Right lobe of liver (tissue), 6 donors: ENCODE data around the gene EPHA4. TPM values are rescaled to one million over a fixed set of nuclear protein-coding genes. Genes with fewer than 3 reads are reported as not detected.

Experiments
- ATAC-seq, 4 donors: fragments of 200-7000 bp; cut with Tn5 transposase; one replicate each; pipeline ENCODE4 v1.9.1; 2020; ENCODE audit warnings: mild to moderate bottlenecking in 4 of 4, moderate library complexity in 4 of 4
- DNase-seq, 3 donors: peaks; one replicate each; pipeline ENCODE4 v3.0.0-alpha.2; 2020
- H3K27ac ChIP-seq, 3 donors: fragments of 200-600 bp; one replicate each; pipeline ENCODE4 v1.8.0; 2022
- H3K27me3 ChIP-seq, 2 donors: fragments of 200-600 bp; one replicate each; pipeline ENCODE4 v1.8.0; 2022
- H3K36me3 ChIP-seq, 4 donors: fragments of 200-600 bp; sonication (generic) in 1 of 4; one replicate each; pipeline versions ENCODE4 v1.5.1 to v1.8.0; 2017 to 2022; ENCODE audit warnings: control low read depth in 1 of 4
- H3K4me1 ChIP-seq, 4 donors: fragments of 200-600 bp; sonication (generic) in 1 of 4; one replicate each; pipeline versions ENCODE4 v1.5.1 to v1.8.0; 2017 to 2022; ENCODE audit warnings: control low read depth in 1 of 4
- H3K4me3 ChIP-seq, 3 donors: fragments of 200-600 bp; one replicate each; pipeline ENCODE4 v1.8.0; 2022
- H3K9me3 ChIP-seq, 4 donors: fragments of 200-600 bp; sonication (generic) in 1 of 4; one replicate each; pipeline versions ENCODE4 v1.5.1 to v1.8.0; 2017 to 2022; ENCODE audit warnings: control low read depth in 1 of 4
- POLR2A ChIP-seq: fragments of 450-650 bp; IDR thresholded peaks from one replicate; pipeline ENCODE4 v1.6.1; 2017; ENCODE audit warnings: antibody characterized with exemption, mild to moderate bottlenecking
- WGBS: methylation state at CpG from one replicate; pipeline ENCODE4 v1.1.6; 2018; ENCODE audit warnings: low coverage, low lambda C conversion rate; ENCODE audit not compliant: insufficient coverage; ENCODE audit errors: missing lambda C conversion rate; 5-methylcytosine and 5-hydroxymethylcytosine counted together
- intact Hi-C, 2 donors: fragments of 100-400 bp; cut with DNase I; formaldehyde crosslinking; loops; one replicate each; pipeline versions ENCODE4 v1.11.2 to v1.14.1; 2022
- total RNA-seq, 6 experiments: library from RNA; depleted of rRNA in 2 of 6; stranded (reverse); fragments of >200 nt in 2 of 6; fragmentation: NEBNext Ultra II Directional in 3 of 6; extraction: Animal tissue kit (Norgen Biotek cat#: 25700) in 3 of 6; gene quantifications; one replicate each; pipeline versions ENCODE4 v1.1.0 to v1.2.4, GENCODE V29; 2016 to 2023
- TF ChIP-seq, protein P1 (sequence below), 4 donors: fragments of 200-600 bp in 3 of 4; fragments of 450-650 bp in 1 of 4; IDR thresholded peaks; one replicate each; pipeline versions ENCODE4 v1.5.1 to v1.8.0; 2016 to 2022; ENCODE audit warnings: antibody characterized with exemption in 4 of 4, mild to moderate bottlenecking in 2 of 4
- donor health status: DM: no; HTN: yes; CAD: no.
- donor health status: DM: no; HTN: no; CAD: no.
- donor health status: DM: no; HTN: no; CAD: no.
- donor health status: DM: no; HTN: yes; CAD: no.
- donor health status: DM: no; HTN: yes; CAD: no.

EPHA4 gene
- total RNA-seq, 6 experiments from 2014 or later = 0.61 to 2.9 (median 1.0) TPM

- DNase-seq (no peak), ATAC-seq (no peak)
- Histone ChIP-seq H3K36me3 (no peaks in the 10 kb centered on the region), H3K27ac (no peak overlapping the region), H3K4me3 (no peak overlapping the region), H3K4me1 (no peaks in the 10 kb centered on the region), H3K9me3 (no peaks in the 10 kb centered on the region), H3K27me3 (no peaks in the 10 kb centered on the region)
- intact Hi-C loops = no loop called here
- 34% methylated on average over 4 of the region's 4 CpGs for WGBS
- TF ChIP-seq, protein P1, sequence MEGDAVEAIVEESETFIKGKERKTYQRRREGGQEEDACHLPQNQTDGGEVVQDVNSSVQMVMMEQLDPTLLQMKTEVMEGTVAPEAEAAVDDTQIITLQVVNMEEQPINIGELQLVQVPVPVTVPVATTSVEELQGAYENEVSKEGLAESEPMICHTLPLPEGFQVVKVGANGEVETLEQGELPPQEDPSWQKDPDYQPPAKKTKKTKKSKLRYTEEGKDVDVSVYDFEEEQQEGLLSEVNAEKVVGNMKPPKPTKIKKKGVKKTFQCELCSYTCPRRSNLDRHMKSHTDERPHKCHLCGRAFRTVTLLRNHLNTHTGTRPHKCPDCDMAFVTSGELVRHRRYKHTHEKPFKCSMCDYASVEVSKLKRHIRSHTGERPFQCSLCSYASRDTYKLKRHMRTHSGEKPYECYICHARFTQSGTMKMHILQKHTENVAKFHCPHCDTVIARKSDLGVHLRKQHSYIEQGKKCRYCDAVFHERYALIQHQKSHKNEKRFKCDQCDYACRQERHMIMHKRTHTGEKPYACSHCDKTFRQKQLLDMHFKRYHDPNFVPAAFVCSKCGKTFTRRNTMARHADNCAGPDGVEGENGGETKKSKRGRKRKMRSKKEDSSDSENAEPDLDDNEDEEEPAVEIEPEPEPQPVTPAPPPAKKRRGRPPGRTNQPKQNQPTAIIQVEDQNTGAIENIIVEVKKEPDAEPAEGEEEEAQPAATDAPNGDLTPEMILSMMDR (IDR thresholded peaks at IDR 0.05) = no peak
- TF ChIP-seq POLR2A = no peak
Measured at GRCh38 chr2:221554769-221555493, 17.2 kb downstream of the EPHA4 start.

DNA sequence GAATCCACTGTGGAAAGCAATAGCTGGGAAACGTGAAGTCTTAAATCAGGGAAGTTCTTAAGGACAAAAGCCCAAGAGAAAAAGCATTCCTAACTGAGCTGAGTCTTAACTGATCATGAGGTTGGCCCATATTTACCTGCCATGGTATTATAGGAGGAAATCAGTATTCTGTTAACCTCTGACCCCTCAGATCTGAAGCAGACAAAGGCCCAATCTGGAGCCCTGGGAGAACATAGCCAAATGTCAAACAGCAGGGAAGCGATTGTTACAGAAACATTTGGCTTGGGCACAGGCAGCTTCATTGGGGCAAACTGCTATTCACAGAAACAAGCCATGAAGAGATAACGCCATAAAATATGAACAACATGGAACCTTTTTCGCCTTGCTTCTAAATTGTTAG is 18.8 kb downstream of the EPHA4 start:
- no peak for TF ChIP-seq POLR2A
- TF ChIP-seq, protein P1 (IDR thresholded peaks at IDR 0.05) = no peak
- WGBS = 66% methylated on average over 4 of the region's 4 CpGs
- intact Hi-C loops = no loop called here
- H3K4me1 ChIP-seq = no peaks in the 10 kb centered on the region
- ATAC-seq = no peak
- no peaks in the 10 kb centered on the region for H3K27me3 ChIP-seq
- H3K4me3 ChIP-seq = no peak overlapping the region
- no peak overlapping the region for H3K27ac ChIP-seq
- H3K36me3 ChIP-seq = no peaks in the 10 kb centered on the region
- H3K9me3 ChIP-seq = no peaks in the 10 kb centered on the region
- DNase-seq = no peak

DNA sequence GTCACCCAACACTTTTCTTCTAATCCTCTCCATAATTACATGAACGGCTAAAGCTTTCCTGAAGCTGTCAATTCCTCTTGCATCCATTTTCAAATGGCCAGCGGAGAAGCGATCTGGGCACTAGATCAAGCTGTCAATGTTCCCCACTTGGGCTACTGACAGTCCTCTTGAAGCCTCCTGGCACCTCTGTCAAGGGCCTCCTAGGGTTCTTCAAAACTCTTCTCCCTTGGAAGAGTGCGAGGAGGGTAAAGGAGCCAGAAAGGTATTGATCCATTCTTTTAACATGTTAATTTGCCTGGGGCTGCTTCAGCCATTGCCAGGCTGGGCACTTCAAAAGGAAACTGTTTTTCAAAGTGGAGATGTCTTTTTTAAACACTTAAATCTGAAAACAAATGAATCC is 19.8 kb downstream of the EPHA4 start:
- DNase-seq (no peak), ATAC-seq (no peak)
- TF ChIP-seq, protein P1 (IDR thresholded peaks at IDR 0.05) = no peak
- no peak for TF ChIP-seq POLR2A
- Histone ChIP-seq H3K27me3 (no peaks in the 10 kb centered on the region), H3K4me1 (no peaks in the 10 kb centered on the region), H3K36me3 (no peaks in the 10 kb centered on the region), H3K27ac (no peak overlapping the region), H3K9me3 (no peaks in the 10 kb centered on the region), H3K4me3 (no peak overlapping the region)
- intact Hi-C loops = no loop called here
- 56% methylated on average over 4 of the region's 4 CpGs for WGBS

DNA sequence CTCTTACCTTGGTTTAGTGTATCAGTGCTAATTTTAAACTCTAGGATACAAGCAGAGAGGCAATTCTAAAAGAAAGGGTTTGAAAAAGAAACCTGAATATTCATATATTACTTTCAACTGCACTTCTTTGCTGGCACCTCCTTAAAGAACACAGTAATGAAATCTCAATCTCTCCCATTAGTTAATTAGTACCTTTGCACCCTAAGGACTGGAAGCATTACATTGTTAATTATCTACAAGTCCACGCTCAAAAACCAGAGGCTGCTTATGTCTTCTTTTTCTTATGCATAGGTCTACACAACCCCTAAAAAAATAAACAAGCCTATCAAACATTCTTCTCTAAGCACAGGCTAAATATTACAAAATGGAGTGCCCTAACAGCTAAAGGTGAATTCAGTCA is 20.2 kb downstream of the EPHA4 start:
- intact Hi-C loops = no loop called here
- DNase-seq (no peak), ATAC-seq (no peak)
- Histone ChIP-seq H3K4me3 (no peak overlapping the region), H3K4me1 (no peaks in the 10 kb centered on the region), H3K9me3 (no peaks in the 10 kb centered on the region), H3K36me3 (no peaks in the 10 kb centered on the region), H3K27ac (no peak overlapping the region), H3K27me3 (no peaks in the 10 kb centered on the region)
- no peak for TF ChIP-seq POLR2A
- TF ChIP-seq, protein P1 (IDR thresholded peaks at IDR 0.05) = no peak
- 14% methylated on average over 1 of the region's 1 CpG for WGBS

GRCh38 chr2:221549143-221549542 is 23.0 kb downstream of the EPHA4 start:
- DNase-seq (no peak), ATAC-seq (no peak)

More at GRCh38 chr2:221549143-221549542, 23.0 kb downstream of the EPHA4 start:
- no peak overlapping the region for H3K4me3 ChIP-seq
- intact Hi-C loops = no loop called here
- H3K4me1 ChIP-seq = no peaks in the 10 kb centered on the region
- no peaks in the 10 kb centered on the region for H3K27me3 ChIP-seq
- no peaks in the 10 kb centered on the region for H3K36me3 ChIP-seq
- H3K27ac ChIP-seq = no peak overlapping the region
- TF ChIP-seq POLR2A = no peak
- TF ChIP-seq, protein P1 (IDR thresholded peaks at IDR 0.05) = no peak
- no peaks in the 10 kb centered on the region for H3K9me3 ChIP-seq
